HG02870 (cell line): ENCODE measurements around the gene RCVRN.

Experiments
- ATAC-seq: cut with Tn5 transposase; IDR thresholded peaks from one replicate; pipeline ENCODE4 v1.9.1; 2021; ENCODE audit warnings: mild to moderate bottlenecking, moderate library complexity; ENCODE audit not compliant: unreplicated experiment

Gene RCVRN

GRCh38 chr17:9905078-9905415 is at the start of gene RCVRN:
RCVRN (minus strand) TSS chr17:9905271; CDS start chr17:9905180, 91 bp downstream.
- no peak for ATAC-seq

GRCh38 chr17:9953492-9953891 is 48.4 kb upstream of the RCVRN start:
- no peak for ATAC-seq

GRCh38 chr17:9951803-9952202 is 46.7 kb upstream of the RCVRN start:
- ATAC-seq = no peak

GRCh38 chr17:9948928-9949327 is 43.9 kb upstream of the RCVRN start:
- ATAC-seq = no peak

GRCh38 chr17:9944704-9945103 is 39.6 kb upstream of the RCVRN start:
- no peak for ATAC-seq

- no peak for ATAC-seq
Measured at GRCh38 chr17:9943343-9943742, 38.3 kb upstream of the RCVRN start.

GRCh38 chr17:9942885-9943284 is 37.8 kb upstream of the RCVRN start:
- no peak for ATAC-seq

- ATAC-seq = no peak
Measured at GRCh38 chr17:9941305-9941704, 36.2 kb upstream of the RCVRN start.

GRCh38 chr17:9940841-9941240 is 35.8 kb upstream of the RCVRN start:
- no peak for ATAC-seq

GRCh38 chr17:9938764-9939163 is 33.7 kb upstream of the RCVRN start:
- ATAC-seq = no peak

- no peak for ATAC-seq
Measured at GRCh38 chr17:9937901-9938300, 32.8 kb upstream of the RCVRN start.

- ATAC-seq = no peak
Measured at GRCh38 chr17:9937241-9937761, 32.2 kb upstream of the RCVRN start.

- ATAC-seq = no peak
Measured at GRCh38 chr17:9936095-9936494, 31.0 kb upstream of the RCVRN start.

- no peak for ATAC-seq
Measured at GRCh38 chr17:9935408-9935807, 30.3 kb upstream of the RCVRN start.

GRCh38 chr17:9934331-9934730 is 29.3 kb upstream of the RCVRN start:
- ATAC-seq = no peak

GRCh38 chr17:9932491-9932890 is 27.4 kb upstream of the RCVRN start:
- no peak for ATAC-seq

- no peak for ATAC-seq
Measured at GRCh38 chr17:9931144-9931741, 26.2 kb upstream of the RCVRN start.

GRCh38 chr17:9929871-9930270 is 24.8 kb upstream of the RCVRN start:
- ATAC-seq = no peak

- no peak for ATAC-seq
Measured at GRCh38 chr17:9928601-9929333, 23.7 kb upstream of the RCVRN start.

GRCh38 chr17:9926150-9926804 is 21.2 kb upstream of the RCVRN start:
- no peak for ATAC-seq

- ATAC-seq = no peak
Measured at GRCh38 chr17:9925457-9925856, 20.4 kb upstream of the RCVRN start.

- peak; percentile 50 for ATAC-seq
Measured at GRCh38 chr17:9924735-9925191, 19.7 kb upstream of the RCVRN start.
